IMR-90 (cell line): ENCODE data around the gene MARCHF9. TPM values are rescaled to one million over a fixed set of nuclear protein-coding genes. Genes with fewer than 3 reads are reported as not detected.

Experiments
- ATAC-seq: fragments of 200-7000 bp; cut with Tn5 transposase; 2 replicates; pipeline ENCODE4 v1.9.1; 2020; ENCODE audit warnings: low read depth, mild to moderate bottlenecking, moderate library complexity
- BruUV-seq: library from RNA; stranded (reverse); fragments of 400-500 nt; replicated peaks from 2 replicates; lab custom pipeline; 2021; lab: Mats Ljungman, UMichigan
- CTCF ChIA-PET: fragments of 300-600 bp; formaldehyde crosslinking; extraction: SDS; loops from one replicate; lab custom pipeline; 2021; ENCODE audit warnings: antibody characterized with exemption; lab: Yijun Ruan, JAX
- POLR2A ChIA-PET: fragments of 300-600 bp; sonication (Branson Sonifier 250); formaldehyde crosslinking; loops from one replicate; lab custom pipeline; 2022; ENCODE audit warnings: antibody characterized with exemption; ENCODE audit not compliant: unreplicated experiment; lab: Charles Lee
- DNase-seq: peaks from one replicate; pipeline ENCODE4 v3.0.0; 2013
- H2AFZ ChIP-seq: replicated peaks from 2 replicates; pipeline ENCODE3; 2013; ENCODE audit warnings: low read length, mild to moderate bottlenecking; ENCODE audit not compliant: poor library complexity
- H2AK5ac ChIP-seq: 2 replicates; pipeline ENCODE4 v1.6.1; 2013; ENCODE audit warnings: low read depth, low read length, inconsistent platforms
- H2AK9ac ChIP-seq: replicated peaks from 2 replicates; pipeline ENCODE3; 2013; ENCODE audit warnings: mild to moderate bottlenecking, low read depth, low read length, moderate library complexity; ENCODE audit not compliant: poor library complexity
- H2BK120ac ChIP-seq: 2 replicates; pipeline ENCODE4 v1.6.1; 2013; ENCODE audit warnings: low read depth, low read length, inconsistent platforms
- H2BK15ac ChIP-seq: 3 replicates; pipeline ENCODE4 v1.6.1; 2013; ENCODE audit warnings: low read depth, low read length, inconsistent platforms
- H2BK20ac ChIP-seq: 2 replicates; pipeline ENCODE4 v1.6.1; 2013; ENCODE audit warnings: low read depth, mild to moderate bottlenecking, inconsistent platforms, low read length, moderate library complexity
- H2BK5ac ChIP-seq: 2 replicates; pipeline ENCODE4 v1.6.1; 2013; ENCODE audit warnings: mild to moderate bottlenecking, low read depth, low read length, inconsistent platforms; ENCODE audit not compliant: poor library complexity, severe bottlenecking
- H3K14ac ChIP-seq: replicated peaks from 2 replicates; pipeline ENCODE4 v1.6.1; 2013; ENCODE audit warnings: low read depth, low read length, inconsistent platforms
- H3K18ac ChIP-seq: 2 replicates; pipeline ENCODE4 v1.6.1; 2013; ENCODE audit warnings: low read depth, low read length, control low read depth
- H3K23ac ChIP-seq: 2 replicates; pipeline ENCODE4 v1.6.1; 2013; ENCODE audit warnings: low read depth, low read length, inconsistent platforms
- H3K27ac ChIP-seq: 2 replicates; pipeline ENCODE4 v1.5.1; 2013; ENCODE audit warnings: mild to moderate bottlenecking, control low read depth, low read length; ENCODE audit not compliant: insufficient read depth
- H3K27me3 ChIP-seq: 2 replicates; pipeline ENCODE4 v1.6.1; 2013; ENCODE audit warnings: low read length; ENCODE audit not compliant: control insufficient read depth, insufficient read depth
- H3K36me3 ChIP-seq: 2 replicates; pipeline ENCODE4 v1.6.1; 2013; ENCODE audit warnings: low read length, mixed read lengths; ENCODE audit not compliant: control insufficient read depth, insufficient read depth
- H3K4ac ChIP-seq: 2 replicates; pipeline ENCODE4 v1.6.1; 2013; ENCODE audit warnings: low read depth, low read length, inconsistent platforms
- H3K4me1 ChIP-seq: 2 replicates; pipeline ENCODE4 v1.6.1; 2013; ENCODE audit warnings: low read length, mixed read lengths; ENCODE audit not compliant: control insufficient read depth, insufficient read depth
- H3K4me2 ChIP-seq: 2 replicates; pipeline ENCODE4 v1.6.1; 2013; ENCODE audit warnings: low read depth, mild to moderate bottlenecking, control low read depth, low read length, moderate library complexity
- H3K4me3 ChIP-seq: 2 replicates; pipeline ENCODE4 v1.5.1; 2013; ENCODE audit warnings: low read depth, mild to moderate bottlenecking, control low read depth, low read length, moderate library complexity; ENCODE audit not compliant: insufficient read depth
- H3K56ac ChIP-seq: 2 replicates; pipeline ENCODE4 v1.6.1; 2013; ENCODE audit warnings: low read length, inconsistent platforms; ENCODE audit not compliant: insufficient read depth; ENCODE audit errors: extremely low read depth
- H3K79me1 ChIP-seq, 2 experiments: 2 replicates each; pipeline ENCODE4 v1.6.1; 2013; ENCODE audit warnings: low read length in 2 of 2, inconsistent platforms in 1 of 2, low read depth in 1 of 2
- H3K9ac ChIP-seq: 2 replicates; pipeline ENCODE4 v1.6.1; 2013; ENCODE audit warnings: low read depth, low read length, control low read depth
- H3K9me1 ChIP-seq: 2 replicates; pipeline ENCODE4 v1.6.1; 2013; ENCODE audit warnings: low read length, inconsistent platforms; ENCODE audit not compliant: insufficient read depth
- H3K9me3 ChIP-seq: 2 replicates; pipeline ENCODE4 v1.6.1; 2013; ENCODE audit warnings: low read length; ENCODE audit not compliant: control insufficient read depth, insufficient read depth
- H4K20me1 ChIP-seq: 2 replicates; pipeline ENCODE4 v1.6.1; 2013; ENCODE audit warnings: low read length, inconsistent platforms; ENCODE audit not compliant: insufficient read depth
- H4K5ac ChIP-seq: 2 replicates; pipeline ENCODE4 v1.6.1; 2013; ENCODE audit warnings: mild to moderate bottlenecking, low read depth, low read length, control low read depth
- H4K8ac ChIP-seq, 2 experiments: 2 replicates each; pipeline ENCODE4 v1.6.1; 2013; ENCODE audit warnings: low read depth in 2 of 2, low read length in 2 of 2, control low read depth in 1 of 2, inconsistent platforms in 1 of 2
- H4K91ac ChIP-seq: 2 replicates; pipeline ENCODE4 v1.6.1; 2013; ENCODE audit warnings: low read depth, low read length, inconsistent platforms; ENCODE audit not compliant: insufficient read depth
- BHLHE40 ChIP-seq: fragments of 150-350 bp; IDR thresholded peaks from 2 replicates; pipeline ENCODE4 v1.6.1; 2016; ENCODE audit warnings: mild to moderate bottlenecking, low read depth, low read length
- CEBPB ChIP-seq: IDR thresholded peaks from 2 replicates; pipeline ENCODE4 v1.6.1; 2012; ENCODE audit warnings: low read depth, low read length, improper control_type of control experiment
- CHD1 ChIP-seq: IDR thresholded peaks from 2 replicates; pipeline ENCODE4 v1.6.1; 2012; ENCODE audit warnings: low read depth, low read length, improper control_type of control experiment
- CTCF ChIP-seq: conservative IDR thresholded peaks from 2 replicates; pipeline ENCODE4 v1.5.1; 2012; ENCODE audit warnings: mild to moderate bottlenecking, low read depth, low read length, improper control_type of control experiment
- FOS ChIP-seq: fragments of 150-350 bp; IDR thresholded peaks from 2 replicates; pipeline ENCODE4 v1.6.1; 2016; ENCODE audit warnings: low read depth, low read length
- MAFK ChIP-seq: IDR thresholded peaks from 2 replicates; pipeline ENCODE4 v1.6.1; 2012; ENCODE audit warnings: low read depth, low read length, improper control_type of control experiment
- MAZ ChIP-seq: IDR thresholded peaks from 2 replicates; pipeline ENCODE4 v1.6.1; 2012; ENCODE audit warnings: low read depth, mild to moderate bottlenecking, low read length, improper control_type of control experiment, moderate library complexity, borderline replicate concordance
- MXI1 ChIP-seq: IDR thresholded peaks from 2 replicates; pipeline ENCODE4 v1.6.1; 2012; ENCODE audit warnings: low read depth, mild to moderate bottlenecking, low read length, moderate library complexity, borderline replicate concordance
- NFE2L2 ChIP-seq: fragments of 150-350 bp; IDR thresholded peaks from 2 replicates; pipeline ENCODE4 v1.6.1; 2016; ENCODE audit warnings: low read depth, mild to moderate bottlenecking, low read length
- POLR2A ChIP-seq: IDR thresholded peaks from 2 replicates; pipeline ENCODE4 v1.6.1; 2012; ENCODE audit warnings: mild to moderate bottlenecking, low read depth, low read length
- RAD21 ChIP-seq: IDR thresholded peaks from 2 replicates; pipeline ENCODE4 v1.6.1; 2012; ENCODE audit warnings: low read length, improper control_type of control experiment
- RCOR1 ChIP-seq: IDR thresholded peaks from 2 replicates; pipeline ENCODE4 v1.6.1; 2012; ENCODE audit warnings: mild to moderate bottlenecking, low read length, improper control_type of control experiment; ENCODE audit not compliant: insufficient replicate concordance
- RFX5 ChIP-seq: IDR thresholded peaks from 2 replicates; pipeline ENCODE4 v1.8.0; 2012; ENCODE audit warnings: low read depth, mild to moderate bottlenecking, low read length, moderate library complexity
- SMC3 ChIP-seq: fragments of 150-350 bp; IDR thresholded peaks from 2 replicates; pipeline ENCODE4 v1.6.1; 2016; ENCODE audit warnings: low read depth, mild to moderate bottlenecking, antibody characterized with exemption, low read length, moderate library complexity
- WGBS, 2 experiments: methylation state at CpG; one replicate each; pipeline versions ENCODE4 v1.1.5 to v1.1.7; 2013; ENCODE audit warnings: missing lambda C conversion rate in 2 of 2; ENCODE audit not compliant: insufficient read length in 1 of 2; ENCODE audit errors: extremely low coverage in 2 of 2; 5-methylcytosine and 5-hydroxymethylcytosine counted together
- dilution Hi-C: fragments of 300-500 bp; cut with HindIII; formaldehyde crosslinking; loops from one replicate; pipeline ENCODE4 v1.14.3; 2018; ENCODE audit warnings: low sequenced_read_pairs; ENCODE audit not compliant: unreplicated experiment
- in situ Hi-C: fragments of 300-500 bp; cut with MboI; formaldehyde crosslinking; loops from 3 replicates; pipeline ENCODE4 v1.14.3; 2019; ENCODE audit warnings: low sequenced_read_pairs, inconsistent platforms, mixed read lengths
- intact Hi-C: fragments of 100-400 bp; cut with micrococcal nuclease; formaldehyde crosslinking; loops from 2 replicates; pipeline ENCODE4 v1.10.0; 2022
- polyA plus RNA-seq, 3 experiments: library from polyadenylated mRNA; depleted of rRNA; stranded (reverse); fragments of >200 nt; gene quantifications; 2 replicates each; pipeline ENCODE4 v1.2.3, GENCODE V29; 2012; ENCODE audit warnings: low replicate concordance in 1 of 3
- total RNA-seq: library from RNA; depleted of rRNA; stranded (reverse); fragments of >200 nt; gene quantifications from 2 replicates; pipeline ENCODE4 v1.2.3, GENCODE V29; 2012
- TF ChIP-seq, protein P1 (sequence below): fragments of 150-350 bp; IDR thresholded peaks from 2 replicates; pipeline ENCODE4 v1.6.1; 2016; ENCODE audit warnings: low read depth, mild to moderate bottlenecking, low read length, moderate library complexity, borderline replicate concordance
- TF ChIP-seq, protein P2 (sequence below): fragments of 150-350 bp; IDR thresholded peaks from 2 replicates; pipeline ENCODE4 v1.6.1; 2017; ENCODE audit warnings: mild to moderate bottlenecking, antibody characterized with exemption, low read length, low read depth

MARCHF9 gene
- total and polyA plus RNA-seq, 2 of the 4 experiments (the other 2 are of a cell fraction), result 1.1 to 5.4 TPM

DNA sequence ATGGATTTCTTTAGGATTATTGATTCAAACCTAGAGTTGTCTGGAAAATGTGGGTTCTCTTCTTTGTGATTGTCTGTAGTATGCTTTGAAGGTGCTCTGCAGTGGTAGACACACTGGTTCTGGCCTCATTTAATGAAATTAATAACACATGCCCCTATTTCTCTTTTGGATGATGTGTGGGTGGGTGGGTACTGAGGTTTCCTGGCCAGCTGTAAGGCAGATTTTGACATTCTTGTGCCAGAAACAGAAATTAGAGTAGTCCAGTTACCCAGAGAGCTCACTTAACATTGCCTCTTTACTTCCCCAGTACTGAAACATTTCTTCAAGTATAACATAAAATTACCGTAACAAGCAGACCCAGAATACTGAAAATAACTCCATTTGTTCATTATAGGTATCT, 42.1 kb downstream of the MARCHF9 start:
- H3K9ac ChIP-seq, result no peak overlapping the region
- H2AK9ac ChIP-seq, result no peak overlapping the region
- intact Hi-C loops (no loop called here), in situ Hi-C loops (no loop called here), dilution Hi-C loops (no loop called here)
- H2BK5ac ChIP-seq, result no peak overlapping the region
- peaks cover 21 to 23% of the 10 kb centered on the region in 2 experiments for H3K79me1 ChIP-seq
- H4K8ac ChIP-seq, result no peak overlapping the region
- no peak for TF ChIP-seq MAZ
- TF ChIP-seq RAD21, result no peak
- TF ChIP-seq FOS, result no peak
- TF ChIP-seq CHD1, result no peak
- no peak for TF ChIP-seq POLR2A
- TF ChIP-seq CEBPB, result no peak
- TF ChIP-seq MXI1, result no peak
- TF ChIP-seq, protein P1, sequence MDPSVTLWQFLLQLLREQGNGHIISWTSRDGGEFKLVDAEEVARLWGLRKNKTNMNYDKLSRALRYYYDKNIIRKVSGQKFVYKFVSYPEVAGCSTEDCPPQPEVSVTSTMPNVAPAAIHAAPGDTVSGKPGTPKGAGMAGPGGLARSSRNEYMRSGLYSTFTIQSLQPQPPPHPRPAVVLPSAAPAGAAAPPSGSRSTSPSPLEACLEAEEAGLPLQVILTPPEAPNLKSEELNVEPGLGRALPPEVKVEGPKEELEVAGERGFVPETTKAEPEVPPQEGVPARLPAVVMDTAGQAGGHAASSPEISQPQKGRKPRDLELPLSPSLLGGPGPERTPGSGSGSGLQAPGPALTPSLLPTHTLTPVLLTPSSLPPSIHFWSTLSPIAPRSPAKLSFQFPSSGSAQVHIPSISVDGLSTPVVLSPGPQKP, result no peak
- TF ChIP-seq, protein P2, sequence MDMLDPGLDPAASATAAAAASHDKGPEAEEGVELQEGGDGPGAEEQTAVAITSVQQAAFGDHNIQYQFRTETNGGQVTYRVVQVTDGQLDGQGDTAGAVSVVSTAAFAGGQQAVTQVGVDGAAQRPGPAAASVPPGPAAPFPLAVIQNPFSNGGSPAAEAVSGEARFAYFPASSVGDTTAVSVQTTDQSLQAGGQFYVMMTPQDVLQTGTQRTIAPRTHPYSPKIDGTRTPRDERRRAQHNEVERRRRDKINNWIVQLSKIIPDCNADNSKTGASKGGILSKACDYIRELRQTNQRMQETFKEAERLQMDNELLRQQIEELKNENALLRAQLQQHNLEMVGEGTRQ, result no peak
- no peak for TF ChIP-seq NFE2L2
- TF ChIP-seq BHLHE40, result no peak
- TF ChIP-seq CTCF, result no peak
- no peak for TF ChIP-seq RFX5
- no peak for TF ChIP-seq SMC3
- no peak for TF ChIP-seq RCOR1
- TF ChIP-seq MAFK, result no peak
- no peaks in the 10 kb centered on the region for H3K27me3 ChIP-seq
- H3K4ac ChIP-seq, result no peak overlapping the region
- no peak overlapping the region for H2AK5ac ChIP-seq
- H4K20me1 ChIP-seq, result peaks cover 3% of the 10 kb centered on the region; the same call in 1 of the 2 replicates
- no peak overlapping the region for H2BK120ac ChIP-seq
- no peak for ATAC-seq
- no peak overlapping the region for H3K18ac ChIP-seq
- H3K9me3 ChIP-seq, result no peaks in the 10 kb centered on the region
- BruUV-seq, result no TSS peak
- no CpG with 5 or more reads among the region's 1 CpG for WGBS, 2 experiments
- peaks cover 43% of the 10 kb centered on the region for H3K36me3 ChIP-seq
- no peak for DNase-seq
- CTCF ChIA-PET, result interaction anchor here (0.6 to 1.3 kb wide), 2 partner anchors 14 to 83 kb away, joined by 3 to 11 read pairs; no protein-coding TSS in a partner anchor
- H3K4me2 ChIP-seq, result no peak overlapping the region
- H3K56ac ChIP-seq, result no peak overlapping the region
- no peak overlapping the region for H2BK20ac ChIP-seq
- H3K4me3 ChIP-seq, result no peak overlapping the region
- H3K9me1 ChIP-seq, result no peaks in the 10 kb centered on the region
- peaks cover 2% of the 10 kb centered on the region; the same call in 1 of the 2 replicates for H3K4me1 ChIP-seq
- H4K5ac ChIP-seq, result no peak overlapping the region
- no peak overlapping the region for H2AFZ ChIP-seq
- no peak overlapping the region for H4K91ac ChIP-seq
- H3K14ac ChIP-seq, result no peak overlapping the region
- no peak overlapping the region for H2BK15ac ChIP-seq
- no peak overlapping the region for H3K27ac ChIP-seq
- H3K23ac ChIP-seq, result no peak overlapping the region
- POLR2A ChIA-PET, result no interaction called here
